HG03439 (cell line): Measurements from ENCODE around the gene MYBPC1.
A peak's percentile ranks its signal among the peaks of the same experiment; 100 is the strongest.

Experiments
- ATAC-seq: cut with Tn5 transposase; IDR thresholded peaks from one replicate; pipeline ENCODE4 v1.9.1; 2021; ENCODE audit warnings: mild to moderate bottlenecking, moderate library complexity; ENCODE audit not compliant: unreplicated experiment

Gene MYBPC1

GRCh38 chr12:101599771-101600484, 5.2 kb downstream of the MYBPC1 start:
- ATAC-seq: no peak

GRCh38 chr12:101604132-101604531, 9.4 kb downstream of the MYBPC1 start:
- ATAC-seq: no peak

- ATAC-seq: no peak
Measured at GRCh38 chr12:101607894-101608293, 13.1 kb downstream of the MYBPC1 start.

- no peak for ATAC-seq
Measured at GRCh38 chr12:101608301-101609133, 13.7 kb downstream of the MYBPC1 start.

- ATAC-seq: no peak
Measured at GRCh38 chr12:101609198-101609597, 14.4 kb downstream of the MYBPC1 start.

- no peak for ATAC-seq
Measured at GRCh38 chr12:101612160-101612916, 17.6 kb downstream of the MYBPC1 start.

- no peak for ATAC-seq
Measured at GRCh38 chr12:101616027-101616494, 21.3 kb downstream of the MYBPC1 start.

- no peak for ATAC-seq
Measured at GRCh38 chr12:101619026-101619786, 24.4 kb downstream of the MYBPC1 start.

GRCh38 chr12:101619858-101620761, 25.3 kb downstream of the MYBPC1 start:
- ATAC-seq: no peak

- no peak for ATAC-seq
Measured at GRCh38 chr12:101620762-101621133, 26.0 kb downstream of the MYBPC1 start.

GRCh38 chr12:101628676-101629075, 33.9 kb downstream of the MYBPC1 start:
- ATAC-seq: no peak

- peak; percentile 96 for ATAC-seq
Measured at GRCh38 chr12:101634724-101635123, 40.0 kb downstream of the MYBPC1 start.

- no peak for ATAC-seq
Measured at GRCh38 chr12:101637936-101638335, 43.2 kb downstream of the MYBPC1 start.

GRCh38 chr12:101642115-101643067, 47.6 kb downstream of the MYBPC1 start:
- ATAC-seq: no peak

- ATAC-seq: no peak
Measured at GRCh38 chr12:101647711-101648110, 52.9 kb downstream of the MYBPC1 start.

GRCh38 chr12:101648195-101648594, 53.4 kb downstream of the MYBPC1 start:
- ATAC-seq: no peak

- no peak for ATAC-seq
Measured at GRCh38 chr12:101650346-101651117, 55.8 kb downstream of the MYBPC1 start.

- ATAC-seq: no peak
Measured at GRCh38 chr12:101653030-101653429, 58.3 kb downstream of the MYBPC1 start.
